IMR-90 (cell line): ENCODE data around the gene MTCL1.

Experiments
- CEBPB ChIP-seq: IDR thresholded peaks from 2 replicates; pipeline ENCODE4 v1.6.1; 2012; ENCODE audit warnings: low read depth, low read length, improper control_type of control experiment
- CHD1 ChIP-seq: IDR thresholded peaks from 2 replicates; pipeline ENCODE4 v1.6.1; 2012; ENCODE audit warnings: low read depth, low read length, improper control_type of control experiment
- CTCF ChIP-seq: conservative IDR thresholded peaks from 2 replicates; pipeline ENCODE4 v1.5.1; 2012; ENCODE audit warnings: mild to moderate bottlenecking, low read depth, low read length, improper control_type of control experiment
- ELK1 ChIP-seq: fragments of 150-350 bp; IDR thresholded peaks from 2 replicates; pipeline ENCODE4 v1.6.1; 2016; ENCODE audit warnings: low read depth, mild to moderate bottlenecking, low read length, moderate library complexity, borderline replicate concordance
- MAFK ChIP-seq: IDR thresholded peaks from 2 replicates; pipeline ENCODE4 v1.6.1; 2012; ENCODE audit warnings: low read depth, low read length, improper control_type of control experiment
- MAZ ChIP-seq: IDR thresholded peaks from 2 replicates; pipeline ENCODE4 v1.6.1; 2012; ENCODE audit warnings: low read depth, mild to moderate bottlenecking, low read length, improper control_type of control experiment, moderate library complexity, borderline replicate concordance
- POLR2A ChIP-seq: IDR thresholded peaks from 2 replicates; pipeline ENCODE4 v1.6.1; 2012; ENCODE audit warnings: mild to moderate bottlenecking, low read depth, low read length
- RAD21 ChIP-seq: IDR thresholded peaks from 2 replicates; pipeline ENCODE4 v1.6.1; 2012; ENCODE audit warnings: low read length, improper control_type of control experiment
- RFX5 ChIP-seq: IDR thresholded peaks from 2 replicates; pipeline ENCODE4 v1.8.0; 2012; ENCODE audit warnings: low read depth, mild to moderate bottlenecking, low read length, moderate library complexity
- SMC3 ChIP-seq: fragments of 150-350 bp; IDR thresholded peaks from 2 replicates; pipeline ENCODE4 v1.6.1; 2016; ENCODE audit warnings: low read depth, mild to moderate bottlenecking, antibody characterized with exemption, low read length, moderate library complexity
- USF2 ChIP-seq: fragments of 150-350 bp; IDR thresholded peaks from 2 replicates; pipeline ENCODE4 v1.6.1; 2017; ENCODE audit warnings: mild to moderate bottlenecking, antibody characterized with exemption, low read length, low read depth

- TF ChIP-seq CTCF (no peak), RFX5 (peak; percentile 51; the same call in 1 of the 2 replicates), CEBPB (no peak), POLR2A (no peak), SMC3 (no peak), MAFK (peak; percentile 57; the same call in 1 of the 2 replicates), ELK1 (no peak), USF2 (no peak), CHD1 (no peak), RAD21 (no peak), MAZ (no peak)
Observed at GRCh38 chr18:8657873-8658470, 47.4 kb upstream of the MTCL1 start.
